Astrocyte of the spinal cord (primary cell): ENCODE measurements around the gene GYPE.
"Not testable (repeated sequence)": the region's sequence is repeated elsewhere in the genome, so short reads cannot be mapped to it uniquely, and the experiment has no call there.

Source experiments
- DNase-seq: peaks from one replicate; pipeline ENCODE4 v3.0.0; 2011; ENCODE audit warnings: low read depth, low spot score
- H3K4me3 ChIP-seq: 2 replicates; pipeline ENCODE4 v1.5.1; 2011; ENCODE audit warnings: low read depth, mild to moderate bottlenecking, low read length, moderate library complexity
- CTCF ChIP-seq: IDR thresholded peaks from 2 replicates; pipeline ENCODE4 v1.5.1; 2012; ENCODE audit warnings: low read depth, mild to moderate bottlenecking, low read length, inconsistent platforms
- in situ Hi-C: cut with HindIII; loops from 2 replicates; pipeline ENCODE4 v1.10.0; 2017; ENCODE audit warnings: low sequenced_read_pairs

The GYPE gene

GRCh38 chr4:143858456-143858855 is 46.9 kb downstream of the GYPE start:
- in situ Hi-C loops = no loop called here
- no peak overlapping the region for H3K4me3 ChIP-seq
- no peak for DNase-seq
- no peak for TF ChIP-seq CTCF

GRCh38 chr4:143857391-143858336 is 47.7 kb downstream of the GYPE start:
- H3K4me3 ChIP-seq, in situ Hi-C loops, DNase-seq: not testable (repeated sequence)

- H3K4me3 ChIP-seq, DNase-seq, in situ Hi-C loops: not testable (repeated sequence)
Observed at GRCh38 chr4:143856017-143856557, 49.3 kb downstream of the GYPE start.

GRCh38 chr4:143854645-143855044 is 50.7 kb downstream of the GYPE start:
- in situ Hi-C loops, DNase-seq: not testable (repeated sequence)

GRCh38 chr4:143849296-143849695 is 56.1 kb downstream of the GYPE start:
- H3K4me3 ChIP-seq, DNase-seq, in situ Hi-C loops: not testable (repeated sequence)

More at GRCh38 chr4:143854645-143855044, 50.7 kb downstream of the GYPE start:
- H3K4me3 ChIP-seq = not testable (repeated sequence)

- DNase-seq, H3K4me3 ChIP-seq, in situ Hi-C loops: not testable (repeated sequence)
Observed at GRCh38 chr4:143843506-143843832, 61.9 kb downstream of the GYPE start.

- H3K4me3 ChIP-seq, in situ Hi-C loops, DNase-seq: not testable (repeated sequence)
Observed at GRCh38 chr4:143842624-143843505, 62.5 kb downstream of the GYPE start.

- DNase-seq, H3K4me3 ChIP-seq, in situ Hi-C loops: not testable (repeated sequence)
Observed at GRCh38 chr4:143839413-143839812, 65.9 kb downstream of the GYPE start.

- H3K4me3 ChIP-seq, DNase-seq, in situ Hi-C loops: not testable (repeated sequence)
Observed at GRCh38 chr4:143834196-143834595, 71.2 kb downstream of the GYPE start.

- H3K4me3 ChIP-seq, DNase-seq, in situ Hi-C loops: not testable (repeated sequence)
Observed at GRCh38 chr4:143833676-143834075, 71.7 kb downstream of the GYPE start.

- H3K4me3 ChIP-seq, in situ Hi-C loops, DNase-seq: not testable (repeated sequence)
Observed at GRCh38 chr4:143830576-143830975, 74.8 kb downstream of the GYPE start.

- H3K4me3 ChIP-seq, DNase-seq, in situ Hi-C loops: not testable (repeated sequence)
Observed at GRCh38 chr4:143829239-143829620, 76.1 kb downstream of the GYPE start.
